ENCODE data around the gene ATP2B2.

- TF ChIP-seq CTCF (conservative IDR thresholded peaks at IDR 0.05; ENCODE audit: low read length): no peak
- no peak for TF ChIP-seq EZH2phosphoT487 (IDR thresholded peaks at IDR 0.05; ENCODE audit: borderline replicate concordance)
Observed at GRCh38 chr3:10277115-10277625, 228.2 kb downstream of the ATP2B2 start.

All from Loucy (cell line).